Measurements from ENCODE around the gene MUS81. TPM values are rescaled to one million over a fixed set of nuclear protein-coding genes. Genes with fewer than 3 reads are reported as not detected.

The MUS81 gene
- polyA plus RNA-seq, 2 of the 4 experiments (the other 2 are of a cell fraction), result 27.8 to 33.4 TPM

GRCh38 chr11:65850217-65851082 lies 9.8 kb upstream of the MUS81 start:
- FAIRE-seq, result no peak
- WGBS (ENCODE audit: missing lambda C conversion rate), result 91% methylated on average over 18 of the region's 20 CpGs
- TF ChIP-seq, protein P1, sequence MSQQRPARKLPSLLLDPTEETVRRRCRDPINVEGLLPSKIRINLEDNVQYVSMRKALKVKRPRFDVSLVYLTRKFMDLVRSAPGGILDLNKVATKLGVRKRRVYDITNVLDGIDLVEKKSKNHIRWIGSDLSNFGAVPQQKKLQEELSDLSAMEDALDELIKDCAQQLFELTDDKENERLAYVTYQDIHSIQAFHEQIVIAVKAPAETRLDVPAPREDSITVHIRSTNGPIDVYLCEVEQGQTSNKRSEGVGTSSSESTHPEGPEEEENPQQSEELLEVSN (IDR thresholded peaks at IDR 0.05; ENCODE audit: borderline replicate concordance, low read depth), result no peak
- TF ChIP-seq, protein P2, sequence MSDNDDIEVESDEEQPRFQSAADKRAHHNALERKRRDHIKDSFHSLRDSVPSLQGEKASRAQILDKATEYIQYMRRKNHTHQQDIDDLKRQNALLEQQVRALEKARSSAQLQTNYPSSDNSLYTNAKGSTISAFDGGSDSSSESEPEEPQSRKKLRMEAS (IDR thresholded peaks at IDR 0.05), result no peak
- TF ChIP-seq, protein P3, sequence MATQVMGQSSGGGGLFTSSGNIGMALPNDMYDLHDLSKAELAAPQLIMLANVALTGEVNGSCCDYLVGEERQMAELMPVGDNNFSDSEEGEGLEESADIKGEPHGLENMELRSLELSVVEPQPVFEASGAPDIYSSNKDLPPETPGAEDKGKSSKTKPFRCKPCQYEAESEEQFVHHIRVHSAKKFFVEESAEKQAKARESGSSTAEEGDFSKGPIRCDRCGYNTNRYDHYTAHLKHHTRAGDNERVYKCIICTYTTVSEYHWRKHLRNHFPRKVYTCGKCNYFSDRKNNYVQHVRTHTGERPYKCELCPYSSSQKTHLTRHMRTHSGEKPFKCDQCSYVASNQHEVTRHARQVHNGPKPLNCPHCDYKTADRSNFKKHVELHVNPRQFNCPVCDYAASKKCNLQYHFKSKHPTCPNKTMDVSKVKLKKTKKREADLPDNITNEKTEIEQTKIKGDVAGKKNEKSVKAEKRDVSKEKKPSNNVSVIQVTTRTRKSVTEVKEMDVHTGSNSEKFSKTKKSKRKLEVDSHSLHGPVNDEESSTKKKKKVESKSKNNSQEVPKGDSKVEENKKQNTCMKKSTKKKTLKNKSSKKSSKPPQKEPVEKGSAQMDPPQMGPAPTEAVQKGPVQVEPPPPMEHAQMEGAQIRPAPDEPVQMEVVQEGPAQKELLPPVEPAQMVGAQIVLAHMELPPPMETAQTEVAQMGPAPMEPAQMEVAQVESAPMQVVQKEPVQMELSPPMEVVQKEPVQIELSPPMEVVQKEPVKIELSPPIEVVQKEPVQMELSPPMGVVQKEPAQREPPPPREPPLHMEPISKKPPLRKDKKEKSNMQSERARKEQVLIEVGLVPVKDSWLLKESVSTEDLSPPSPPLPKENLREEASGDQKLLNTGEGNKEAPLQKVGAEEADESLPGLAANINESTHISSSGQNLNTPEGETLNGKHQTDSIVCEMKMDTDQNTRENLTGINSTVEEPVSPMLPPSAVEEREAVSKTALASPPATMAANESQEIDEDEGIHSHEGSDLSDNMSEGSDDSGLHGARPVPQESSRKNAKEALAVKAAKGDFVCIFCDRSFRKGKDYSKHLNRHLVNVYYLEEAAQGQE (IDR thresholded peaks at IDR 0.05), result peak; percentile 2; the same call in 1 of the 2 replicates

GRCh38 chr11:65851083-65851579 lies 9.1 kb upstream of the MUS81 start:
- 94% methylated on average over 13 of the region's 14 CpGs for WGBS (ENCODE audit: missing lambda C conversion rate)
- DNase-seq (ENCODE audit: low read depth in 1 of 2, low spot score in 1 of 2) (peak in 1 of 2 experiments; percentile 72), ATAC-seq (peak; percentile 33 to 60; a peak in 5 of 6 replicates), FAIRE-seq (no peak)
- POLR2A ChIA-PET, result interaction anchor here (0.7 to 5.6 kb wide), 4 partner anchors 8 to 39 kb away, joined by 3 to 36 read pairs (median 6); partner anchors contain the start of genes CCDC85B, CFL1, FIBP and MUS81
- Histone ChIP-seq H3K4me3 (no peak overlapping the region), H3K4me1 (peaks cover 21% of the 10 kb centered on the region), H3K27ac (no peak overlapping the region), H3K9me3 (no peaks in the 10 kb centered on the region), H3K4me2 (no peak overlapping the region)
- CTCF ChIA-PET, result interaction anchor here (0.6 to 7.5 kb wide), 15 partner anchors 9 to 505 kb away, joined by 3 to 45 read pairs (median 3); partner anchors contain the start of gene MUS81
- TF ChIP-seq HOXA7 (CRISPR knock-in tag; IDR thresholded peaks at IDR 0.05) (peak; percentile 65; the same call in 1 of the 2 replicates), JUNB (IDR thresholded peaks at IDR 0.05) (no peak), POLR2AphosphoS2 (conservative IDR thresholded peaks at IDR 0.05; ENCODE audit: low read length) (peak; percentile 67), FOSB (CRISPR knock-in tag; IDR thresholded peaks at IDR 0.05) (peak; percentile 27; the same call in 1 of the 2 replicates), CTCF (IDR thresholded peaks at IDR 0.05) (peak; percentile 35; the same call in 2 of the 3 replicates)

More at GRCh38 chr11:65850217-65851082, 9.8 kb upstream of the MUS81 start:
- Histone ChIP-seq H3K27ac (no peak overlapping the region), H3K4me3 (no peak overlapping the region), H3K4me1 (peaks cover 15% of the 10 kb centered on the region), H3K4me2 (no peak overlapping the region), H3K9me3 (no peaks in the 10 kb centered on the region)
- DNase-seq (ENCODE audit: low read depth in 1 of 2, low spot score in 1 of 2), result no peak
- ATAC-seq, result peak; percentile 9 to 19
- ChIA-PET POLR2A (interaction anchor here (1.3 to 5.6 kb wide), 2 partner anchors 9 to 40 kb away, joined by 3 to 36 read pairs; partner anchors contain the start of genes CCDC85B, CFL1 and MUS81), CTCF (interaction anchor here (0.7 to 7.5 kb wide), 13 partner anchors 10 to 145 kb away, joined by 3 to 45 read pairs (median 4); partner anchors contain the start of genes KAT5 and MUS81)

GRCh38 chr11:65851811-65852507 lies 8.3 kb upstream of the MUS81 start:
- ChIA-PET CTCF (interaction anchor here (0.6 to 7.5 kb wide), 17 partner anchors 8 to 506 kb away, joined by 3 to 45 read pairs (median 4); partner anchors contain the start of genes KAT5 and MUS81), POLR2A (interaction anchor here (0.7 to 1.3 kb wide), 3 partner anchors 9 to 38 kb away, joined by 3 to 7 read pairs (median 4); partner anchors contain the start of genes CCDC85B, FIBP and MUS81)
- Histone ChIP-seq H3K9me3 (no peaks in the 10 kb centered on the region), H3K4me1 (peaks cover 23% of the 10 kb centered on the region), H3K27ac (no peak overlapping the region), H3K4me2 (no peak overlapping the region), H3K4me3 (no peak overlapping the region)
- WGBS (ENCODE audit: missing lambda C conversion rate), result 90% methylated on average over 8 of the region's 10 CpGs
- TF ChIP-seq HOXA7 (CRISPR knock-in tag; IDR thresholded peaks at IDR 0.05), result 0 out of 2 replicates have a peak, but pooled peaks have one; percentile 69
- peak; percentile 12; the same call in 1 of the 2 replicates for TF ChIP-seq FOSB (CRISPR knock-in tag; IDR thresholded peaks at IDR 0.05)
- no peak for TF ChIP-seq RNF2 (IDR thresholded peaks at IDR 0.05; ENCODE audit: borderline replicate concordance, low read depth)
- TF ChIP-seq POLR2AphosphoS2 (conservative IDR thresholded peaks at IDR 0.05; ENCODE audit: low read length), result peak; percentile 77
- 0 out of 2 replicates have a peak, but pooled peaks have one; percentile 29 for TF ChIP-seq RARB (CRISPR knock-in tag; IDR thresholded peaks at IDR 0.05)
- peak in 1 of 2 experiments; percentile 4; a peak in 3 of 6 replicates for ATAC-seq
- no peak for FAIRE-seq
- DNase-seq (ENCODE audit: low read depth in 1 of 2, low spot score in 1 of 2), result no peak
